Head of caudate nucleus (tissue), 42 donors: ENCODE results near the gene ATRN.
A peak's percentile ranks its signal among the peaks of the same experiment; 100 is the strongest.
"Not testable (repeated sequence)": the region's sequence is repeated elsewhere in the genome, so short reads cannot be mapped to it uniquely, and the experiment has no call there.

Source experiments
- DNase-seq, 42 donors: peaks; one replicate each; pipeline versions ENCODE4 v3.0.0 to v3.0.0-alpha.2; 2020 to 2021; ENCODE audit warnings: mixed read lengths in 7 of 42
- intact Hi-C: fragments of 100-400 bp; cut with DNase I; formaldehyde crosslinking; loops from one replicate; pipeline ENCODE4 v1.15.0; 2022

Gene ATRN

DNA sequence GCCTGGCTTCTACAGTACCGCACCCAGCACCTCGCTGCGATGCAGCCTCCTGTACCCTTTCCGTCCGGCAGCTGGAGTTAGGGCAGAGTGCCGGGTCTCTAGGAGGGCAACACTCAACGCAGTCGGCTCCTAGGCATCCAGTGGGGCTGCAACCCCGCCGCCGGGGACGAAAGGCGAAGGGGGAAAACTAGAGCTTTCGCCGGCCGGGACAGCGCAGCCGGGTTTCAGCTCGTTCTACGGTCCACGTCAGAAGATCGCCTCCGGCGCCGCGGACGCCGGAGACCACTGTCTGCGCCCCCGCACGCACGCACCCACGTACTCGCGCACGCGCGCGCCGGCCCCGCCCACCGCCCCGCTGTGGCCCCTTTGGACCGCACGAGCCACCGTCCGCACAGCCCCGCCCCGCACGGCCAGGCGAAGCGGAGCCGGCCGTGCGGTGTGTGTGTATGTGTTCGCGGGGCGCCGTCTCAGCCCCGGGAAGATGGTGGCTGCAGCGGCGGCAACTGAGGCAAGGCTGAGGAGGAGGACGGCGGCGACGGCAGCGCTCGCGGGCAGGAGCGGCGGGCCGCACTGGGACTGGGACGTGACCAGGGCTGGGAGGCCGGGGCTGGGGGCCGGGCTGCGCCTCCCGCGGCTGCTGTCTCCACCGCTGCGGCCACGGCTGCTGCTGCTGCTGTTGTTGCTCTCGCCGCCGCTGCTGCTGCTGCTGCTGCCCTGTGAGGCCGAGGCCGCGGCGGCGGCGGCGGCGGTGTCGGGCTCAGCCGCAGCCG, at the start of gene ATRN:
TSS of gene ATRN (plus strand) at position 392 of the 770 bp plus-strand sequence. CDS start at position 482, 90 bp downstream.
- intact Hi-C loops = loop anchor here (5.0 kb wide), 1 partner anchor 64 kb away; the partner anchor contains the start of gene DNAAF9
- DNase-seq = peak; percentile 62 to 95 (median 90)

DNA sequence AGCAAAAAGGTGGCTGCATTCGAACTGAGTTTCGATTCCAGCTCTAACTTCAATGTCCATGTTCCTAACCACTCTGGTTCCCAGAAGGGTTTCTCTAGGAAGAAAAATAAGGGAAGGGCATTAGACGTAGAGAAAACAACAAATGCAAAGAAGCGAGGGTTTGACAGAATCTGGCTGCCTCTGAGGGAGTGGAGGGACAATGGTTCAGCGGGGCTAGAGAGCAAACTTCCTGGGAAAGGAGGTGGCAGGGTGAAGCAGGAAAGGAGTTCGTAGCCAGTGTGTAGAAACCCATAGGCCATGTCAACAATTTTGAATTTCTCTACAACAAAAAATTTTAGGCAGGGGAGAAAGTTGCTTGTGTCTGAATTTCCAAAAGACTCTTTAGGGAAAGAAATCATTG, 48.8 kb upstream of the ATRN start:
- intact Hi-C loops = no loop called here

DNA sequence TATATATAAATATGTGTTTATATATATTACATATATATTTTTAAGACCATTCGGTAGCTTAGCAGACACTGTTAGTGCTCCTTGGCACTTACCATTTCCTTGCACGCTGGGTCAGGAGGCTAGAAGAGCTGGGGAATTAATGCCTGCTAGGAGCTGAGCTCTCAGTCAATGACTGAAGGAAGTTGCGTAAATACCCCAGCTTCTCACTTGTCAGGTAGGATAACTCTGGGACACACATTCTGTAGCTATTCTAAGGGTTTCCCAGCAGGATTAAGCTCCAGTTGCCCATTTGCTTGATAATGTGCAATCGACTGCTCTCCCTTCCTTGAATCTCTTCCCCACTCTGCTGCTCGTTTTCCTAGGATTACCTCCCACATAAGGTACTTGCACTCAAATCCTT, 47.7 kb upstream of the ATRN start:
- intact Hi-C loops = no loop called here
- DNase-seq = no peak

More for the DNA sequence above, 48.8 kb upstream of the ATRN start:
- no peak for DNase-seq

GRCh38 chr20:3426766-3427165, 44.1 kb upstream of the ATRN start:
- intact Hi-C loops, DNase-seq: not testable (repeated sequence)

DNA sequence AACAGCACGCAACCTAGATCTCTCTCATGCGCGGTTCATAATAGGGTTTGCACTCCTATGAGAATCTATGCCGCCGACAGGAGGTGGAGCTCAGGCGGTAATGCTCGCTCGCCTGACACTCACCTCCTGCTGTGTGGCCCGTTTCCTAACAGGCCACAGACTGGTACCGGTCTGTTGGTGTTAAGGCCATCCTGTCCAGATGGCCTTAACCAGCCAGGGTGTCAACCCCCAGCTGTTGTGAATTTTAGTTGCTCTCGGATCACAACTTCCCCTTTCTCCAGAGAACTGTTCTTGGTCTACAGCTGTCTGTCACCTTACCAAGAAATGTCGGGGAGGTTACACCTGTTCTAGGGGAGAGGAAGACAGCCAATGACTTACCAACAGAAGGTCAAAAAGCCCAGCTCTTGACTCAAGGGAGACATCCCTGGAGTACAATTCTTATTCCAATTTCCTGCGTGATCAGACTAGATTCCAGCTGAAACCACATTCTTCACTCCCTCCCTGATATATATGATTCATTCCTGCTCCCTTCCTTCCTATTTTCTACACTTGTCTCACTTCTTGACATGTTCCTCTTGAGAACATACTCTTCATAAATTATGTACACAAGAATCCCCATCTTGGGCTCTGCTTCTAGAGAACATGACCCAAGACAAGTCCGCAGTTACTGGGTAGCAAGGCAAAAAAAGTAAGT, 40.3 kb upstream of the ATRN start:
- DNase-seq = no peak
- intact Hi-C loops = no loop called here

- intact Hi-C loops = no loop called here
- DNase-seq = no peak
These were observed 39.7 kb upstream of the ATRN start for GRCh38 chr20:3431109-3431508.

DNA sequence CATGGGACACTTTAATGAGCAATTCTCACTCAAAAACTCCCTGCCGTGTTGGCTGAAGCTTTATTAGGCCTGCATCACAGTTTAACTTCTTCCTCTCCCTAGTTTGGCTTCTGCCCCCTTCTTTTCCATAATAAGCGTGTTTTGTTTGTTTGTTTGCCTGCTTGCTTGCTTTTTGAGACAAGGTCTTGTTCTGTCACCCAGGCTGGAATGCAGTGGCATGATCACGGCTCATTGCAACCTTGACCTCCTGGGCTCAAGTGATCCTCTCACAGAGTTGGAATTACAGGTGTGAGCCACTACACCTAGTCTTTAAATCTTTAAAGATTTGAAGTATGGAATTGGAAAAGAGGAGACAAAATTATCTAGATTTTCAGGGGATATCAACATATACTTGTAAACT, 38.0 kb upstream of the ATRN start:
- DNase-seq = no peak
- intact Hi-C loops = no loop called here

DNA sequence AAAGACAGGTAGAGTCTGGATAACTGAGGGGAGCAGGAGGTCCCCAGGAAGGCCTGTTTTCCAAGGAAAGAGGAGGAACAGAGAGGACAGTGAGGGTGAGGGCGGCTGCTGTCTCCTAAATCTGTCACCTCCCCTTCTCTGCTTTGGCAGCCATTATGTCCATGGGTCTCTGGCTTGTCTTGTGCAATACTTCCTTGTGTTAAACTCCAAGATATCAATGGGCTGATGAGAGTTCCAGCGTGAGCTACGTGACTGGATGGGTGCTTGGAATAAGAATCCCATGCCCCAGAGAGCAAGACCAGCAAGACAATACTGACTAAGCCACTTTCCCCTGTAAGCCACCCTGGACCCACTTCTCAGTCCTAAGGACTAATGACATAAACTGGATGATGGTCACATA, 37.1 kb upstream of the ATRN start:
- intact Hi-C loops = no loop called here

GRCh38 chr20:3434232-3434631, 36.6 kb upstream of the ATRN start:
- intact Hi-C loops = no loop called here
- DNase-seq = no peak

More for the DNA sequence above, 37.1 kb upstream of the ATRN start:
- no peak for DNase-seq

- intact Hi-C loops = no loop called here
- no peak for DNase-seq
These were observed 33.8 kb upstream of the ATRN start for GRCh38 chr20:3436864-3437574.

GRCh38 chr20:3446779-3447178, 24.0 kb upstream of the ATRN start:
- intact Hi-C loops = no loop called here
- no peak for DNase-seq

GRCh38 chr20:3447321-3447720, 23.5 kb upstream of the ATRN start:
- intact Hi-C loops = no loop called here
- no peak for DNase-seq

- intact Hi-C loops = no loop called here
- DNase-seq = no peak
These were observed 21.5 kb upstream of the ATRN start for GRCh38 chr20:3449319-3449718.

DNA sequence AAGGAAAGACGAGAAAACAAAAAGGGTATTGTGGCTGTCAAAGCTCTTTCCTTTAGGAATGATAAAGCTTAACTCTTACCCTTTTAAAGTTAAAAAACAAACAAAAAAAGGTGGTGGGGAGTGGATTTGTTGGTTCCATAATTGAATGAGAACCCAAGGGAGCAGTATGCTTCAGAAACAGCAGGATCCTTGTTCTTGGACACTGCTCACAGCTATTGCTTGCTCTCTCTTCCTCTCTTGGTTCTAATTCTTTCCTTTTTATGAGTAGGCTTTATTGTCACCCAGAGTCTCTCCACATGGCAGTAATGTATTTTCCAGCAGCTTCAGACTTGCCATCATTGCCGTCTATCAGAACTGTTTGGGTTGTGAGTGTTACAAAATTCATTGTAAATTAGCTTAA, 18.7 kb upstream of the ATRN start:
- no peak for DNase-seq
- intact Hi-C loops = no loop called here

GRCh38 chr20:3452690-3453089, 18.1 kb upstream of the ATRN start:
- no peak for DNase-seq
- intact Hi-C loops = no loop called here

- intact Hi-C loops = no loop called here
- DNase-seq = no peak
These were observed 16.0 kb upstream of the ATRN start for GRCh38 chr20:3454831-3455230.

GRCh38 chr20:3456648-3457047, 14.2 kb upstream of the ATRN start:
- intact Hi-C loops = no loop called here
- no peak for DNase-seq

- intact Hi-C loops = no loop called here
These were observed 10.9 kb upstream of the ATRN start for GRCh38 chr20:3459881-3460307.

DNA sequence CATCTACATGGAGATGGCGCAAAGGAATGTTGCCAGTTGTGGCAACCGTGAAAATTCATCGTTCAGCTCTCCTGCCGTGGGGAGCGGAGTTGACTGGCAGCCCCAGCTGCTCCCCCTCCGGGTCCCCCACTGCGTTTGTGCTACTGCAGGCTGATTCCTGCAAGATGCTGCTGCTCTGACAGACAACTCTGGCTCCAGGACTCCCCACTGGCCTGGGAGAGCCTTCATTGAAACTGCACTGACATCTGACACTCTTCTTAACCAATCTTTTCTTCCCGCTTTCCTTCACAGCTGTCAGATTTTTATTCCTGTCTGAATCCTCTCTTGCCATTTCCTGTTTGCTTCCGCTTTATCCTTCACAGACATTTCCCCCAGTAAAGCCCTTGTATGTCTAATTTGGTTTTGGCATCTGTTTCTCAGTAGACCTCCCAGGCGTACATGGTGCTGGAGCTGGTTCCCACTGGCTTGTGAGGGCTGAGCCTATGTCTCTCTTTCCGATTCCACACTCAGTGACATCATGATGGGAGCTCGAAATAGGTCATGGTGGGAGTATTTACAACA, 9.5 kb upstream of the ATRN start:
- intact Hi-C loops = no loop called here

More at GRCh38 chr20:3459881-3460307, 10.9 kb upstream of the ATRN start:
- no peak for DNase-seq

More for the DNA sequence above, 9.5 kb upstream of the ATRN start:
- peak in 3 of 42 donors; percentile 5 to 43 (median 20) for DNase-seq
